Neuron (in vitro differentiated cells): Measurements from ENCODE around the gene BRAF.
"Not testable (repeated sequence)": the region's sequence is repeated elsewhere in the genome, so short reads cannot be mapped to it uniquely, and the experiment has no call there.

Source experiments
- H2AFZ ChIP-seq: one replicate; pipeline ENCODE4 v1.6.1; 2013; ENCODE audit warnings: low read depth, mild to moderate bottlenecking, inconsistent platforms, low read length, moderate library complexity
- H3K27me3 ChIP-seq: one replicate; pipeline ENCODE4 v1.6.1; 2013; ENCODE audit warnings: low read length; ENCODE audit not compliant: insufficient read depth
- H3K36me3 ChIP-seq: one replicate; pipeline ENCODE4 v1.6.1; 2013; ENCODE audit warnings: low read length; ENCODE audit not compliant: insufficient read depth
- H3K4me1 ChIP-seq: one replicate; pipeline ENCODE4 v1.6.1; 2013; ENCODE audit warnings: low read length; ENCODE audit not compliant: insufficient read depth
- H3K4me3 ChIP-seq: 2 replicates; pipeline ENCODE4 v1.5.1; 2013; ENCODE audit warnings: mild to moderate bottlenecking, low read length, moderate library complexity
- H3K9me3 ChIP-seq: one replicate; pipeline ENCODE4 v1.6.1; 2013; ENCODE audit warnings: low read length

BRAF gene

GRCh38 chr7:140924821-140925421 lies at the start of gene BRAF:
Gene BRAF (minus strand): TSS chr7:140924929. CDS start chr7:140924703, 226 bp downstream.
- no peaks in the 10 kb centered on the region for H3K27me3 ChIP-seq
- peak within 1 kb of the TSS; percentile 69 for H3K4me3 ChIP-seq
- no peaks in the 10 kb centered on the region for H3K9me3 ChIP-seq
- peaks cover 23% of the 10 kb centered on the region for H3K4me1 ChIP-seq
- no peaks in the 10 kb centered on the region for H3K36me3 ChIP-seq
- H2AFZ ChIP-seq: peak within 1 kb of the TSS; percentile 89

- H3K36me3 ChIP-seq: no peaks in the 10 kb centered on the region
- no peaks in the 10 kb centered on the region for H3K9me3 ChIP-seq
- H3K4me3 ChIP-seq: no peak overlapping the region
- no peaks in the 10 kb centered on the region for H3K27me3 ChIP-seq
- no peaks in the 10 kb centered on the region for H3K4me1 ChIP-seq
- no peak overlapping the region for H2AFZ ChIP-seq
Measured at GRCh38 chr7:140972876-140973829, 48.4 kb upstream of the BRAF start.

GRCh38 chr7:140972344-140972743 lies 47.6 kb upstream of the BRAF start:
- Histone ChIP-seq H3K9me3 (no peaks in the 10 kb centered on the region), H2AFZ (no peak overlapping the region), H3K4me3 (no peak overlapping the region), H3K27me3 (peaks cover 2% of the 10 kb centered on the region), H3K36me3 (no peaks in the 10 kb centered on the region), H3K4me1 (no peaks in the 10 kb centered on the region)

GRCh38 chr7:140967438-140967837 lies 42.7 kb upstream of the BRAF start:
- H3K9me3 ChIP-seq: no peaks in the 10 kb centered on the region
- H3K36me3 ChIP-seq: no peaks in the 10 kb centered on the region
- H2AFZ ChIP-seq: no peak overlapping the region
- no peaks in the 10 kb centered on the region for H3K4me1 ChIP-seq
- H3K4me3 ChIP-seq: no peak overlapping the region
- peaks cover 4% of the 10 kb centered on the region for H3K27me3 ChIP-seq

GRCh38 chr7:140966561-140967233 lies 42.0 kb upstream of the BRAF start:
- H2AFZ ChIP-seq: no peak overlapping the region
- no peaks in the 10 kb centered on the region for H3K36me3 ChIP-seq
- H3K9me3 ChIP-seq: no peaks in the 10 kb centered on the region
- no peak overlapping the region for H3K4me3 ChIP-seq
- no peaks in the 10 kb centered on the region for H3K4me1 ChIP-seq
- peaks cover 4% of the 10 kb centered on the region for H3K27me3 ChIP-seq

- Histone ChIP-seq H3K36me3 (no peaks in the 10 kb centered on the region), H3K4me3 (no peak overlapping the region), H3K27me3 (no peaks in the 10 kb centered on the region), H3K9me3 (peaks cover 2% of the 10 kb centered on the region), H2AFZ (no peak overlapping the region), H3K4me1 (no peaks in the 10 kb centered on the region)
Measured at GRCh38 chr7:140961117-140961516, 36.4 kb upstream of the BRAF start.

- H3K9me3 ChIP-seq, H3K4me1 ChIP-seq, H3K36me3 ChIP-seq, H3K27me3 ChIP-seq, H2AFZ ChIP-seq, H3K4me3 ChIP-seq: not testable (repeated sequence)
Measured at GRCh38 chr7:140956997-140957396, 32.3 kb upstream of the BRAF start.

- Histone ChIP-seq H3K9me3 (no peaks in the 10 kb centered on the region), H3K4me3 (no peak overlapping the region), H3K36me3 (no peaks in the 10 kb centered on the region), H3K4me1 (no peaks in the 10 kb centered on the region), H3K27me3 (no peaks in the 10 kb centered on the region), H2AFZ (no peak overlapping the region)
Measured at GRCh38 chr7:140945940-140946339, 21.2 kb upstream of the BRAF start.

GRCh38 chr7:140942242-140942641 lies 17.5 kb upstream of the BRAF start:
- H3K36me3 ChIP-seq, H3K27me3 ChIP-seq, H3K9me3 ChIP-seq, H3K4me1 ChIP-seq, H3K4me3 ChIP-seq, H2AFZ ChIP-seq: not testable (repeated sequence)

- no peaks in the 10 kb centered on the region for H3K36me3 ChIP-seq
- no peak overlapping the region for H3K4me3 ChIP-seq
- no peaks in the 10 kb centered on the region for H3K9me3 ChIP-seq
- no peak overlapping the region for H2AFZ ChIP-seq
- H3K4me1 ChIP-seq: no peaks in the 10 kb centered on the region
- peaks cover 2% of the 10 kb centered on the region for H3K27me3 ChIP-seq
Measured at GRCh38 chr7:140940898-140941297, 16.2 kb upstream of the BRAF start.

GRCh38 chr7:140937702-140938264 lies 13.1 kb upstream of the BRAF start:
- no peaks in the 10 kb centered on the region for H3K36me3 ChIP-seq
- no peaks in the 10 kb centered on the region for H3K9me3 ChIP-seq
- H2AFZ ChIP-seq: no peak overlapping the region
- H3K4me3 ChIP-seq: no peak overlapping the region
- no peaks in the 10 kb centered on the region for H3K4me1 ChIP-seq
- H3K27me3 ChIP-seq: peaks cover 2% of the 10 kb centered on the region

GRCh38 chr7:140928491-140929309 lies 4.0 kb upstream of the BRAF start:
- no peaks in the 10 kb centered on the region for H3K27me3 ChIP-seq
- H3K36me3 ChIP-seq: no peaks in the 10 kb centered on the region
- no peak overlapping the region for H2AFZ ChIP-seq
- no peaks in the 10 kb centered on the region for H3K4me1 ChIP-seq
- no peaks in the 10 kb centered on the region for H3K9me3 ChIP-seq
- no peak overlapping the region for H3K4me3 ChIP-seq
